ENCODE measurements around the gene AHSG.

Gene AHSG

DNA sequence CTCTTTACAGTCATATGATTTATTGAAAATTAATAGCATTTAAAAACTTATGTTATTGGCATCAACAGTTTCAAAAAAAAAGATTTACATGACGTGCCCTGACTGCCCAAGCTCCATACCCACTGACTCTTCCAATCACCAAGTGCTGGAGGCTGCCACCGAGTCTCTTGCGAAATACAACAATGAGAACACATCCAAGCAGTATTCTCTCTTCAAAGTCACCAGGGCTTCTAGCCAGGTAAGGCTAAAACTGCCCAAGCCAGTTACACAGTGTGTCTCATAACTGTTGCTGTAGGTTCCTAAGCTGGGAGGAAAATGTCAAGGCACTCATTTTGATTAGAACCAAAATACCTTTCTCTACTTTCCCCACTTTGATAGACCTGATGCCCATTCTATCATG, 31.8 kb downstream of the AHSG start:
- no peak for DNase-seq

DNA sequence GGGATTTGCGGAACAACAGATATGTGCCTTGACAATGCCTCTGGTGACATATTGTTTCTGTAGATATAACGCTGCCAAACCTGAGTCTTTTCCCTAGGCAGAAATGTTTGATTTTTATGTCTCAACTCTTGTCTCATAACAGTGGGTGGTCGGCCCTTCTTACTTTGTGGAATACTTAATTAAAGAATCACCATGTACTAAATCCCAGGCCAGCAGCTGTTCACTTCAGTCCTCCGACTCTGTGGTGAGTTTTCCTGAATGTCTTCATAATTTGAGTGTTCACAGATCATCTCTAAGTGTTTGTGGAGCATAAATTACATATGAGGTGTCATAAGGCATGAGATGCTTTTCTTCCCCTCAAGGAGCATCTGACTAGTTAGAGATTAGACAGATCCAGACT, 33.2 kb downstream of the AHSG start:
- DNase-seq = no peak

GRCh38 chr3:186646841-186647240, 34.0 kb downstream of the AHSG start:
- no peak for DNase-seq

- DNase-seq = no peak
These were observed 36.0 kb downstream of the AHSG start for GRCh38 chr3:186648851-186649250.

DNA sequence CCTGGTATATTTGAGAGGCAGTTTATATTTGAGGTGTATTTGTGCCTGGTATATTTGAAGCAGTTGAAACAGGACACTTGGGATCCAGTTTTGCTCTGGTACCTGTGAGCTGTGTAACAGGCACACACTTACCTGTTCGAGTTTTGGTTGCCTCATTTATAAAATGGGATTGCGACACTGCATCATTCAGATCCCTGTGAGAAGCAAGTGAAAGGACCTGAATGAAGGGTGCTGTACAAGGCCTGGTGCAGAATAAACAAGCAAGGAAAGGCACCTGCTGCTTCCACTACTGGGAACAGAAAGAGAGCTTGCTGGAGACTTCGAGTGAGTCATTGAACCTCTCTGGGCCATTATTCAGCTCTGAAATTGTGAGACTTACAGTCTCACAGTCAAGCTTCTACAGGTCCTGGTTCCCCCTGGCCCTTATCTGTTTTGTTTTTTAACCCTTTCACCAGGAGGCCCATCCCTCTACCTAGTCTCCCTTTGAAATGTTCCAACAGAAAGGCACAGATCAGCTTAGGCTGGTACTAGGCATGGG, 38.9 kb downstream of the AHSG start:
- no peak for DNase-seq

DNA sequence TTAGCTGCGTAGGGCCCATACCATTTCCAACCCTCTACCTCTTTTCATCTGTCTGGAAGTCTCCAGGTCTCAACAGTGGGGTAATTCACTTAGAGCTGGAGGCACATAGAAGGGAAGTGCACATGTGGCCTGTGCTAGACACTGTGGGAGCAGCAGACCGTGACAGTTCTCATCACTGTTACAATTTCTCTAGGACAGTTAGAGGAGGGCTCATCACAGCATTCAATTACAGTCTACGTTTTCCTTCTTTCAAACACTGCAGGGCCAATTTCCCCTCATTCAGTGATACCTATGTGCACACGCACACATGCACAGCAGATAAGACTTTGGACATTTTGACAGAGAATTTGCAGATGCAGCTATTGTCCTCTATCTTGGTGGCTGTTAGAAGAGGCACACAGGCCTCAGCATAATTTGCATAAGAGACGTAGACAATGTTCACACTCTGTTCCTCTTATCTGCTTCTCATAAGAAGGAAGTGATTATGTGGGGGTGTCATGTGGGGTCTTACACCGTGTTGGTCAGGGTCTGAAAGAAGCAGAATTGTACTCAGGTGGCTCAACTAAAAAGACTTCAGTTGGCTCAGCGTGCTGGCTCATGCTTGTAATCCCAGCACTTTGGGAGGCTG, 40.3 kb downstream of the AHSG start:
- DNase-seq = no peak

GRCh38 chr3:186653984-186654383, 41.1 kb downstream of the AHSG start:
- DNase-seq = no peak

- DNase-seq = no peak
These were observed 50.7 kb downstream of the AHSG start for GRCh38 chr3:186663361-186664118.

- no peak for DNase-seq
These were observed 51.2 kb downstream of the AHSG start for GRCh38 chr3:186664119-186664495.

DNA sequence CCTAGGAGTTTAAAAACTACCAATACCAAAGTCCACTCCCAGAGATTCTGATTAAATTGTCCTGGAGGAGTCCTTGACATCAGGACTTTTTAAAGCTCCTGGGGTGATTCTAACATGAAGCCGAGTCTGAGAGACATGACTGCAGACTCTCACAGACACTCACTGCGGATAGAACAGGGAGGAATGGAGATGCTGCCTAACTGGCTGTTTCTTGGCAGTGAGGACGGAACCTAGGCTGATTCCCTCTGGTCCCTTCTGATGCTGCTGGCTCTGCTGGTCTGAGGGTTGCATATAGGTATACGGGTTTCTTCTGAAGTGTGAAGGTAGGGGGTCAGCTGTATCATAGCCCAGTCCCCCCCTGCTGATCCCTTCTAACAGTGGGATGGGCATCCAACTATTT, 51.6 kb downstream of the AHSG start:
- no peak for DNase-seq

GRCh38 chr3:186665625-186666188, 52.8 kb downstream of the AHSG start, which contains the start of gene HRG:
TSS of gene HRG (plus strand) at chr3:186666014. CDS start at chr3:186666032, 18 bp downstream.
- DNase-seq = no peak

- no peak for DNase-seq
These were observed 55.6 kb downstream of the AHSG start for GRCh38 chr3:186668426-186668825.

- no peak for DNase-seq
These were observed 56.7 kb downstream of the AHSG start for GRCh38 chr3:186669378-186670084.

DNA sequence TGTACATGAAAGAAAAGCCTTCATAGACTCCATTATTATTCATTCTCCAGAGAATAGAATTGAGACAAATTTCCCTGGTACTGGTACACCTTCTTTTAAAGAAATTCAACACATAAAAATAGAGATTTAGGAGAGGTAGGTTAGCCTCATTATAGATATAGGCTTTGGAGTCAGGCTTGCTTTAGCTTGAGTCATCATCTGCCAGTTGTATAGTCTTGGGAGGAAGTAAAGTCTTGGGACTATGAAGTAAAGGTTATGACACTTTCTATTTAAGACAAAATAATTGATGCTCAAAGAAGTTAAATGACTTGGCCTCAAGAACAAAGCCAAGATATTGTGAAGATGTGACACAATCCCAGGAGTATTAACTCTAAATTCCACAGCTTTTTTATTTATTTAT, 57.3 kb downstream of the AHSG start:
- no peak for DNase-seq
